ENCODE results near the gene CIAO2B.
A peak's percentile ranks its signal among the peaks of the same experiment; 100 is the strongest.
"Not testable (repeated sequence)": the region's sequence is repeated elsewhere in the genome, so short reads cannot be mapped to it uniquely, and the experiment has no call there.

The CIAO2B gene

DNA sequence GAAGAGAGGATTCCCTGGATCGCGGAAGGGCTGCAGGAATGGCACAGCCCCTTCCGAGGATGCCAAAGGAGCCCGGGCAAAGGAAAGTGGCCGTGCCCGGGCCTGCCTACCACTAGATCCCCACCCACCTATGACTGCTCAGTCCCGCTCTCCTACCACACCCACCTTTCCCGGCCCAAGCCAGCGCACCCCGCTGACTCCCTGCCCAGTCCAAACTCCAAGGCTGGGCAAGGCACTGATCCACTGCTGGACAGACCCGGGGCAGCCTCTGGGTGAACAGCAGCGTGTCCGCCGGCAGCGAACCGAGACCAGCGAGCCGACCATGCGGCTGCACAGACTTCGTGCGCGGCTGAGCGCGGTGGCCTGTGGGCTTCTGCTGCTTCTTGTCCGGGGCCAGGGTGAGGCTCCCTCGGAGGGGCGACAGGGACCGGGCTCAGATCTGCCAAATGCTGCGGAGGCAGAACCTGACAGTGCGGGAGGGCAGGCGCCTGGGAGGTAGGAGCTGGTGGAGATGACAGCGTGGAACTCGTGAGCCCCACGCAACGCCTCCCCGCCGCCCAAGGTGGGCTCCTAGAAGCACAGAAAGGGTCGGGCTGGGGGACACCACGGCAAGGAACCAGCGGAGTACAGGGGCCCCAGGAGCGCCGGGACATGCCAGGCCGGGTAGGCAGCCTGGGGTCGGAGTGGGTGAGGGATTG lies 1.3 kb upstream of the CIAO2B start, which contains the start of gene CES2:
TSS of gene CES2 (plus strand) at position 203 of the 698 bp plus-strand sequence. CDS start at position 323, 120 bp downstream.
- peak within 1 kb of the TSS; percentile 95 for H3K4me2 ChIP-seq (ENCODE audit: low read length)
- H3K27me3 ChIP-seq (ENCODE audit: control insufficient read depth, insufficient read depth, low read length) = no peaks in the 10 kb centered on the region
- peaks cover 18% of the 10 kb centered on the region for H3K4me1 ChIP-seq (ENCODE audit: control insufficient read depth, insufficient read depth, low read length)
- H3K4me3 ChIP-seq (ENCODE audit: low read length) = peak within 1 kb of the TSS; percentile 100
- H3K9ac ChIP-seq (ENCODE audit: low read depth, low read length) = peak within 1 kb of the TSS; percentile 100
- H3K9me3 ChIP-seq (replicated peaks; ENCODE audit: low read length) = no peaks in the 10 kb centered on the region
- H3K36me3 ChIP-seq (ENCODE audit: insufficient read depth, low read length) = peaks cover 31% of the 10 kb centered on the region

DNA sequence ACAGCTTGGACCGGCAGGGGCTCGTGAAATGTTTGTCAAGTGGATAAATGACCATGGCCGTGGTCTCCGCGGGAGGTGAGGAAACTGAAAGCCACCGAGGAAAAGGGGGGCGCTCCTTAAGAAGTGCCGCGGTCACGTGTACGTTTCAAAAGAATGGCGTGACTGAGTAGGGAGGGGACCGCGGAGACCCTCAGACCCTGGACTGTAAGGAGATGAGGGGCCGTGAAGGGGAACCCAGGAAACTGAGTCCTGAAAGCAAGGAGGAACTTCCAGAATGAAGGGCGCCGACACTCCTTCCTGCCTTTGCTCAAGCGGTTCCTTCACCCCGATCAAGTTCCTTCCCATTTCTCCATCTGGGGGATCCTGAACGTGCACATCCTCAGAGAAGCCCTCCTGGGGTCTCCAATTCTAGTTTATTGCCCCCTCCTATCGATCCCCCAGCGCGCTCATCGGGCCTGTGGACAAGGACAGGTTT lies 674 bp upstream of the CIAO2B start:
- Histone ChIP-seq H3K4me1 (ENCODE audit: control insufficient read depth, insufficient read depth, low read length) (peaks cover 18% of the 10 kb centered on the region), H3K9ac (ENCODE audit: low read depth, low read length) (peak overlapping the region; percentile 100), H3K4me2 (ENCODE audit: low read length) (peak overlapping the region; percentile 95), H3K36me3 (ENCODE audit: insufficient read depth, low read length) (peaks cover 25% of the 10 kb centered on the region), H3K4me3 (ENCODE audit: low read length) (peak overlapping the region; percentile 100)
- H3K27me3 ChIP-seq (ENCODE audit: control insufficient read depth, insufficient read depth, low read length); H3K9me3 ChIP-seq (replicated peaks; ENCODE audit: low read length): not testable (repeated sequence)

DNA sequence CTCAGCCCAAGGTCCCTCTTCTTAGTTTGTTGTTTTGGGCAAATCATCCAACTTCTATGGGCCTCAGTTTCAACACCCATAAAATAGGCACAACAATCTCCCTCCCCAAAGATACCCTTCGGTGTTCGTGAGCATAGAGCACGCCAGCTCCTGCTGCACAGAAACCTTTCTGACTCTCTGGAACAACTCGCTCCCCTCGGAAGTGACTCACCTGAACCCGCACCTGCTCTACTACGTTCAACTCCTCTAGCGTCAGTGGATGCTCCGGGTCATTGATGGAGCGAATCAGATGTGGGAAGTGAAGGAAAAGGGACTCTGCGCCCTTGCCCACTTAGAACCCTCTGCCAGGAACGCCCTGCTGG lies 445 bp downstream of the CIAO2B start:
- Histone ChIP-seq H3K4me1 (ENCODE audit: control insufficient read depth, insufficient read depth, low read length) (peaks cover 18% of the 10 kb centered on the region), H3K4me2 (ENCODE audit: low read length) (peak overlapping the region; percentile 95), H3K27me3 (ENCODE audit: control insufficient read depth, insufficient read depth, low read length) (no peaks in the 10 kb centered on the region), H3K9ac (ENCODE audit: low read depth, low read length) (peak overlapping the region; percentile 100), H3K4me3 (ENCODE audit: low read length) (peak overlapping the region; percentile 100), H3K36me3 (ENCODE audit: insufficient read depth, low read length) (peaks cover 22% of the 10 kb centered on the region), H3K9me3 (replicated peaks; ENCODE audit: low read length) (no peaks in the 10 kb centered on the region)

DNA sequence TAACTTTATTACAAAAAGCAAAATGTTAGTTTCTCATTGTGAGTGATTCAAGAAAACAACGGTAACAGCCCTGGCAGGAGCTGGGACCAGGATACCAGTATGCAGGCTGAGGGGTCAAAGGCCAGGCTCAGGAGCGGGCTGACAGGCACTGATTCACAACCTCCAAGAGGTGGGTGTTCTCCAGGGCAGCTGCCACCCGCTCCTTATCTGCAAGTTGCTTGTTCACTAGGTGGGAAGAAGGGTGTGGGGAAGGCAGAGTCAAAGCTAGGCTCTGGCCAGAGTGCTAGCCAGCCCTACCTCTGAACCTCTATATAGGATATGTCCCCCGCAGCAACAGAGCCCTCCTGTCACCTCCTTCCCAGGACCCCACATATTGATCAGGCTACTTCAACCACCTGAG lies 2.1 kb downstream of the CIAO2B start:
- H3K36me3 ChIP-seq (ENCODE audit: insufficient read depth, low read length) = peaks cover 9% of the 10 kb centered on the region
- no peak overlapping the region for H3K4me3 ChIP-seq (ENCODE audit: low read length)
- no peak overlapping the region for H3K9ac ChIP-seq (ENCODE audit: low read depth, low read length)
- H3K27me3 ChIP-seq (ENCODE audit: control insufficient read depth, insufficient read depth, low read length) = no peaks in the 10 kb centered on the region
- H3K4me2 ChIP-seq (ENCODE audit: low read length) = no peak overlapping the region
- H3K4me1 ChIP-seq (ENCODE audit: control insufficient read depth, insufficient read depth, low read length) = peaks cover 35% of the 10 kb centered on the region
- H3K9me3 ChIP-seq (replicated peaks; ENCODE audit: low read length) = no peaks in the 10 kb centered on the region

DNA sequence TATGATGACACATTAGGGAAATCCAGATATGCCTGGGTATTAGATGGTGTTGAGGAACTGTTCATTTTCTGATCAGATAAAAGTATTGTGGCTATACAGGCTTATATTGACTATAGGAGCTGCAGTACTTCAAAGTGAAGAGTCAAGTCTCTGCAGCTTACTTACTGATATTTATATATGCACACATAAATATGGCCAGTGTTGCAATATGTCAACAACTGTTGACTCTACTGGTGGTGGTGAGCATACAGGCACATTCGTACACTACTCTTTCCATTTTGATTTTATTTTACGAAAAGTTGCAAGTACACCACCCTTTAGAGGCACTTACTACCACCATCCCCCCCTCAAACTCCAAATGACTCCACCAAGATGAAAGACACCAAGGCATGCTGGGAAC lies 2.5 kb downstream of the CIAO2B start:
- no peak overlapping the region for H3K4me3 ChIP-seq (ENCODE audit: low read length)
- H3K27me3 ChIP-seq (ENCODE audit: control insufficient read depth, insufficient read depth, low read length) = no peaks in the 10 kb centered on the region

DNA sequence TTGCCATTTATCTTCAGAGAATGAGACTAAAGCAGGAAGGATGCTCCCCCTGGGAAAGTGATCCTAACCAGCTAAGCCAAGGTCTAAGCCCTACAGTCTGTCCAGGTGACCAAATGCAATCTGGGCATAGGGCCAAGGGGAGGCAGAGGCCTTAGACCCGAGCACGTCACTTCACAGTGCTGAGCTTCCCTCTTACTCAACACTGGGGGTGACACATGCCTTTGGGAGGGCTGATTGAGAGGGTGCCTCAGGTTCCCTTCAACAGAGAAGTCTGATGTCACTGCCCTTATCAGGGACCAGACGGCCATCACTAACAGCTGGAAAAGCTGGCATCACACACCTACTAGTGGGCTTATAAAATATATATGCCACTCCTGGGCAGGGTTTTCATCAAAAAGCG lies 4.0 kb downstream of the CIAO2B start:
- H3K4me3 ChIP-seq (ENCODE audit: low read length) = no peak overlapping the region
- H3K9me3 ChIP-seq (replicated peaks; ENCODE audit: low read length) = no peaks in the 10 kb centered on the region
- peaks cover 41% of the 10 kb centered on the region for H3K4me1 ChIP-seq (ENCODE audit: control insufficient read depth, insufficient read depth, low read length)
- no peak overlapping the region for H3K4me2 ChIP-seq (ENCODE audit: low read length)
- H3K36me3 ChIP-seq (ENCODE audit: insufficient read depth, low read length) = peaks cover 8% of the 10 kb centered on the region
- H3K9ac ChIP-seq (ENCODE audit: low read depth, low read length) = no peak overlapping the region
- H3K27me3 ChIP-seq (ENCODE audit: control insufficient read depth, insufficient read depth, low read length) = no peaks in the 10 kb centered on the region

More for the DNA sequence above, 2.5 kb downstream of the CIAO2B start:
- Histone ChIP-seq H3K9me3 (replicated peaks; ENCODE audit: low read length) (no peaks in the 10 kb centered on the region), H3K4me1 (ENCODE audit: control insufficient read depth, insufficient read depth, low read length) (peaks cover 39% of the 10 kb centered on the region), H3K4me2 (ENCODE audit: low read length) (no peak overlapping the region), H3K36me3 (ENCODE audit: insufficient read depth, low read length) (peaks cover 8% of the 10 kb centered on the region), H3K9ac (ENCODE audit: low read depth, low read length) (no peak overlapping the region)

DNA sequence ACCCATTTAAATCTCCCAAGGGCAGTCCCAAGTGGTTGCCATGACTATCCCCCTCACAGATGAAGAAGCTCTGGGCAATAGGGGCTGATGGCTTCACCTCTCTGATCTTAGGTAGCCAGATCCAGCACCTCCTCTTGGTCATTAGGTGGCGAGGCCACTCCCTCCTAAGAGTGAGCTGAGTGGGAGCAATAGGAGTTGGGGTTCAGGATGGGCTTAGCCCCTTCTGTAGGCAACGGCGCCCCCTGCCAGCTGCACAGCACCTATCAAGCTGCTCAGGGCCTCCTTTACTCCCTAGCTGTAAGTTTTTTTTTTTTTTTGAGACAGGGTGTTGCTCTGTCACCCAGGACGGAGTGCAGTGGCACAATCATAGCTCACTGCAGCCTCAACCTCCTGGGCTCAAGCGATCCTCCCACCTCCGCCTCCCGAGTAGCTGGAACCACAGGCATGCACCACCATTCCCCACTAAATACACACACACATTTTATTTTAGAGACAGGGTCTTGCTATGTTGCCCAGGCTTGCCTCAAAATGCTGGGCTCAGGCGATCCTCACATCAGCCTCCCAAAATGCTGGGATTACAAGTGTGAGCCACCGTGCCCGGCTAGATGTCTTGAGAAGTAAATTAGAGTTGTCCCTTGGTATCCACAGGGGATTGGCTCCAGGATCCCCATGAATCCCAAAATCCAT lies 5.4 kb downstream of the CIAO2B start:
- H3K9me3 ChIP-seq (replicated peaks; ENCODE audit: low read length) = no peaks in the 10 kb centered on the region
- peaks cover 47% of the 10 kb centered on the region for H3K4me1 ChIP-seq (ENCODE audit: control insufficient read depth, insufficient read depth, low read length)
- peaks cover 6% of the 10 kb centered on the region for H3K27me3 ChIP-seq (ENCODE audit: control insufficient read depth, insufficient read depth, low read length)
- no peak overlapping the region for H3K4me2 ChIP-seq (ENCODE audit: low read length)
- H3K36me3 ChIP-seq (ENCODE audit: insufficient read depth, low read length) = peaks cover 8% of the 10 kb centered on the region
- no peak overlapping the region for H3K9ac ChIP-seq (ENCODE audit: low read depth, low read length)
- H3K4me3 ChIP-seq (ENCODE audit: low read length) = no peak overlapping the region

DNA sequence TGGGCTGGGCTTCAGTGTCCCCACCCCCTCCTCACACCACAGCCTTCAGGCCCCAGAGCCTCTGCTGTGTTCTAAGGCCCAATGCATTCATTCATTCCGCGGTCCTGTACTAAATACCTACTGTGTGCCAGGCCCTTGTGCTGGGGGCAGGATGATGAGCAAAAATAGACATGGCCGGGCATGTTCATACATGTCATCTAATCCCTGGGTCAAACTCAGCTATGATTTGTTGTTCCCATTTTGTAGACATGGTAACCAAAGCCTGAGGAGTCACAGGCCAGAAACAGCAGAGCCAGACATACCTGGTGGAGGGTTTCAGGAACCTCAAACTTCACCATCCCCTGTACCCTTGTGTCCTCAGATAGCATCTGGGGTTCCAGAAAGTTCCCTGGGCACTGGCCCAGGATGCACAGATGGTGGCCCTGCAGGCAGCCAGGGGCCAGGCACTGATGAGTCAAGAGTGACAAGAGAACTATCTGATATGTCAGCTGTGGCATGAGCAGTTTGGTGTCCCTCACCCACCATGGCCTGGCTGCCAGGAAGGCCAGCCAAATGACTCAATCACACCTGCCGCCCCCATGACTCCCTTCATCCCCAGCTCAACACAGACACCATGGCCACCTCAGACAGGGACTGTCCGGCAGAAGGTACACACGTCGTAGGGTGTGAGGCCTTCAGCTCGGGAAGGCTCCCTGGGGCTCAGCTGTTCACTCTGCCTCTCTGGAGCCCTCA lies 6.1 kb downstream of the CIAO2B start:
- H3K9ac ChIP-seq (ENCODE audit: low read depth, low read length) = no peak overlapping the region
- H3K4me2 ChIP-seq (ENCODE audit: low read length) = no peak overlapping the region
- peaks cover 7% of the 10 kb centered on the region for H3K27me3 ChIP-seq (ENCODE audit: control insufficient read depth, insufficient read depth, low read length)
- no peaks in the 10 kb centered on the region for H3K9me3 ChIP-seq (replicated peaks; ENCODE audit: low read length)
- no peak overlapping the region for H3K4me3 ChIP-seq (ENCODE audit: low read length)
- peaks cover 48% of the 10 kb centered on the region for H3K4me1 ChIP-seq (ENCODE audit: control insufficient read depth, insufficient read depth, low read length)
- peaks cover 8% of the 10 kb centered on the region for H3K36me3 ChIP-seq (ENCODE audit: insufficient read depth, low read length)

DNA sequence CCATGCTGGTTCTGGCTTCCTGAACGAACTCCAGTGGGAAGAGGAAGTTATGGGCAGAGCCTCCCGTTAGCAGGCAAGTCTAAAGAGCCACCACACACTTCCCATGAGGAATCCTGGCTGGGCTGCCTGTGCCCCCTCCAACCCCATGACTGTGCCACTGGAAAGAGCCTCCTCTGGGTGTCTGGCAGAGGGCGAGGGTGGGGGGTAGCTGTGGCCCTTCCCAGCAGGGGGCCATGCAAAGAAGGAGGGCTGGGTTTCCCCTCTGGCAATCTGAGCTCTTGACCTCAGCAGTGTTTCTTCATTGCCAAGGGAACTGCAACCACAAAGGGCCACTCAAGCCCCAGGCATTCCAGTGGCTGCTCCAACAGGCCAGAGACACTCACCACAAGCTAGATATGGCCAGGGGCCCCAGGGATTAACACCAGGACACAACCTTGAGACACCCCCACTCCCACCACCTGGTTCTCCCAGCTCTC lies 7.2 kb downstream of the CIAO2B start:
- peaks cover 7% of the 10 kb centered on the region for H3K27me3 ChIP-seq (ENCODE audit: control insufficient read depth, insufficient read depth, low read length)
- peaks cover 49% of the 10 kb centered on the region for H3K4me1 ChIP-seq (ENCODE audit: control insufficient read depth, insufficient read depth, low read length)

DNA sequence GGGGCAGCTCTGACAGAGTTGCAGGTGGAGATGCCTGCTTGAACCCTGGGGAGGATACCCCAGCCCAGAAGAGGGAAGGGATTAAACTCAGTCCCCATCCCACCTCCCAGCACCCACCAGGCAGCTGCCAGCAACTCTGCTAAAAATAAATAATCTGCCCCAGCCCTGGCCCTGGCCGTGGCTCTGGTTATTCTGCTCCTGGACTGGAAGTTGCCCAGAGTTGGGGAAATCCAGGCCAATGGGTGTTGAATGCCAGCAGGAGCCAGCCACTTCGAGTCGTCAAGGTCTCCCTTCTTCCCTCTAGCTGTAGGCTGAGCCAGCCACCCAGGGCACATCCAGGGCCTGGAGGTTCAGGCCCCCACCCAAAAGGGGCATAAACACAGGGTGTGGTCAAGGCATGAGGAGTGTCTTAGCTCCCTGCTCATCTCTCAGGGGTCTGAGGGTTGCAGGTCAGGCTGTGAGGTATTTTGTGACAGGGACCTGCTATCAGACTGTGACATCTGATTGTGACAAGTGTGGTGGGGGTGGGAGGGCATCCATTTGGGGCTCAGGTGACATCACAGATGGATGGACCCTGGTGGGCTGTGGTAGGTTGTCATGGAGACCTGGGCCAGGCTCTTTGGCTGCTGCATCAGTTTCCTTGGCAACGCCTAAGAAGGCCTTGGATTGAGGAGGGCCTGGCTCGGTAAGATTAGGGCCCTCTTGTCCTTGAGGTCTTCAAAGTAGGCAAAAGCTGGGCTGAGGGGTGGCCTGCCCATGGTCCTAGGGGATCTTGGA lies 7.8 kb downstream of the CIAO2B start:
- Histone ChIP-seq H3K9ac (ENCODE audit: low read depth, low read length) (peak overlapping the region; percentile 27), H3K4me2 (ENCODE audit: low read length) (peak overlapping the region; percentile 25), H3K4me3 (ENCODE audit: low read length) (no peak overlapping the region), H3K27me3 (ENCODE audit: control insufficient read depth, insufficient read depth, low read length) (peaks cover 9% of the 10 kb centered on the region), H3K36me3 (ENCODE audit: insufficient read depth, low read length) (no peaks in the 10 kb centered on the region), H3K9me3 (replicated peaks; ENCODE audit: low read length) (no peaks in the 10 kb centered on the region), H3K4me1 (ENCODE audit: control insufficient read depth, insufficient read depth, low read length) (peaks cover 49% of the 10 kb centered on the region)

More for the DNA sequence above, 7.2 kb downstream of the CIAO2B start:
- H3K4me2 ChIP-seq (ENCODE audit: low read length) = peak overlapping the region; percentile 46
- no peaks in the 10 kb centered on the region for H3K9me3 ChIP-seq (replicated peaks; ENCODE audit: low read length)
- peaks cover 4% of the 10 kb centered on the region for H3K36me3 ChIP-seq (ENCODE audit: insufficient read depth, low read length)
- H3K9ac ChIP-seq (ENCODE audit: low read depth, low read length) = peak overlapping the region; percentile 27
- H3K4me3 ChIP-seq (ENCODE audit: low read length) = no peak overlapping the region

Data from skeletal muscle satellite cell (primary cell).